Thyroid gland (tissue), 4 donors: ENCODE data around the gene RBMY1J.
"Not testable (repeated sequence)": the region's sequence is repeated elsewhere in the genome, so short reads cannot be mapped to it uniquely, and the experiment has no call there.

Source experiments
- CTCF ChIP-seq, 6 experiments: fragments of 200-600 bp in 3 of 6; fragments of 450-650 bp in 3 of 6; sonication (generic) in 3 of 6; IDR thresholded peaks; one replicate each; pipeline ENCODE4 v1.5.1; 2016 to 2019; ENCODE audit warnings: antibody characterized with exemption in 6 of 6, mild to moderate bottlenecking in 2 of 6, inconsistent platforms in 1 of 6, moderate library complexity in 1 of 6
- POLR2A ChIP-seq, 2 donors: fragments of 450-650 bp; IDR thresholded peaks; one replicate each; pipeline ENCODE4 v1.6.1; 2017; ENCODE audit warnings: antibody characterized with exemption in 2 of 2, mild to moderate bottlenecking in 2 of 2, moderate library complexity in 1 of 2

- not testable (repeated sequence) for TF ChIP-seq CTCF, POLR2A (IDR thresholded peaks at IDR 0.05)
Measured at GRCh38 chrY:22444718-22445396, 41.6 kb downstream of the RBMY1J start.
